Natural killer cell (primary cell): ENCODE data around the gene NCAM2. TPM values are rescaled to one million over a fixed set of nuclear protein-coding genes. Genes with fewer than 3 reads are reported as not detected.

Experiments used
- ATAC-seq, 3 donors: fragments of 150-1000 bp in 2 of 3; fragments of 200-7000 bp in 1 of 3; cut with Tn5 transposase; 1 replicate in 1 of 3; 2 replicates in 2 of 3; pipeline ENCODE4 v1.10.0; 2021; ENCODE audit warnings: mild to moderate bottlenecking in 2 of 3, moderate library complexity in 2 of 3
- DNase-seq, 2 donors: peaks; one replicate each; pipeline versions ENCODE4 v3.0.0 to v3.0.0-alpha.2; 2013 to 2021; ENCODE audit warnings: mixed read lengths in 1 of 2
- H3K27ac ChIP-seq: one replicate; pipeline ENCODE4 v1.5.1; 2013; ENCODE audit warnings: mild to moderate bottlenecking, low read length
- H3K27me3 ChIP-seq: one replicate; pipeline ENCODE4 v1.6.1; 2013; ENCODE audit warnings: low read length; ENCODE audit not compliant: control insufficient read depth, insufficient read depth
- H3K36me3 ChIP-seq: one replicate; pipeline ENCODE4 v1.6.1; 2013; ENCODE audit warnings: low read length; ENCODE audit not compliant: control insufficient read depth, insufficient read depth
- H3K4me1 ChIP-seq: one replicate; pipeline ENCODE4 v1.6.1; 2013; ENCODE audit warnings: low read length; ENCODE audit not compliant: control insufficient read depth, insufficient read depth
- H3K4me3 ChIP-seq: one replicate; pipeline ENCODE4 v1.5.1; 2013; ENCODE audit warnings: low read length
- H3K9me3 ChIP-seq: one replicate; pipeline ENCODE4 v1.6.1; 2013; ENCODE audit warnings: low read length; ENCODE audit not compliant: control insufficient read depth, insufficient read depth
- H3K27ac Mint-ChIP-seq, 2 donors: one replicate each; pipeline ENCODE4 v1.8.0; 2022; ENCODE audit warnings: mild to moderate bottlenecking in 2 of 2, mixed read lengths in 2 of 2, moderate library complexity in 1 of 2
- H3K27me3 Mint-ChIP-seq, 2 donors: one replicate each; pipeline ENCODE4 v1.8.0; 2022; ENCODE audit warnings: low read depth in 2 of 2, mixed read lengths in 2 of 2
- H3K36me3 Mint-ChIP-seq: one replicate; pipeline ENCODE4 v1.8.0; 2022; ENCODE audit warnings: mixed read lengths
- H3K4me1 Mint-ChIP-seq, 2 donors: one replicate each; pipeline ENCODE4 v1.8.0; 2022; ENCODE audit warnings: mixed read lengths in 2 of 2
- H3K4me3 Mint-ChIP-seq: one replicate; pipeline ENCODE4 v1.8.0; 2022; ENCODE audit warnings: mild to moderate bottlenecking, moderate library complexity, mixed read lengths
- H3K9me3 Mint-ChIP-seq, 2 donors: one replicate each; pipeline ENCODE4 v1.8.0; 2022; ENCODE audit warnings: mixed read lengths in 2 of 2
- CTCF ChIP-seq: fragments of 200-600 bp; IDR thresholded peaks from one replicate; pipeline ENCODE4 v1.8.0; 2022; ENCODE audit warnings: antibody characterized with exemption
- WGBS: methylation state at CpG from one replicate; pipeline ENCODE4 v1.1.7; 2013; ENCODE audit warnings: missing lambda C conversion rate; ENCODE audit not compliant: insufficient coverage; 5-methylcytosine and 5-hydroxymethylcytosine counted together
- intact Hi-C: fragments of 100-400 bp; cut with micrococcal nuclease; formaldehyde crosslinking; loops from one replicate; pipeline ENCODE4 v1.14.2; 2022
- total RNA-seq, 4 donors: library from RNA; stranded (reverse); fragments of 120-200 nt in 1 of 4; gene quantifications; one replicate each; pipeline versions ENCODE4 v1.2.3 to v1.2.4, GENCODE V29; 2013 to 2022

Gene NCAM2
- total RNA-seq, 3 donors from 2014 or later (not counting 1 experiment from before 2014, with no cell fraction given): not detected

GRCh38 chr21:21406921-21407320, 408.7 kb downstream of the NCAM2 start:
- no peaks in the 10 kb centered on the region for H3K27me3 ChIP-seq
- intact Hi-C loops: no loop called here
- H3K9me3 Mint-ChIP-seq: peaks cover 4 to 9% of the 10 kb centered on the region in 2 donors
- WGBS: no CpG with 5 or more reads among the region's 3 CpGs
- no peak for TF ChIP-seq CTCF
- no peaks in the 10 kb centered on the region for H3K4me1 Mint-ChIP-seq
- H3K4me3 ChIP-seq: no peak overlapping the region
- no peaks in the 10 kb centered on the region for H3K27me3 Mint-ChIP-seq
- ATAC-seq: no peak
- H3K27ac ChIP-seq: no peak overlapping the region
- H3K9me3 ChIP-seq: no peaks in the 10 kb centered on the region
- H3K36me3 ChIP-seq: no peaks in the 10 kb centered on the region
- no peaks in the 10 kb centered on the region for H3K4me1 ChIP-seq
- H3K4me3 Mint-ChIP-seq: no peak overlapping the region
- no peak for DNase-seq
- H3K36me3 Mint-ChIP-seq: peaks cover 7% of the 10 kb centered on the region
- H3K27ac Mint-ChIP-seq: no peak overlapping the region

DNA sequence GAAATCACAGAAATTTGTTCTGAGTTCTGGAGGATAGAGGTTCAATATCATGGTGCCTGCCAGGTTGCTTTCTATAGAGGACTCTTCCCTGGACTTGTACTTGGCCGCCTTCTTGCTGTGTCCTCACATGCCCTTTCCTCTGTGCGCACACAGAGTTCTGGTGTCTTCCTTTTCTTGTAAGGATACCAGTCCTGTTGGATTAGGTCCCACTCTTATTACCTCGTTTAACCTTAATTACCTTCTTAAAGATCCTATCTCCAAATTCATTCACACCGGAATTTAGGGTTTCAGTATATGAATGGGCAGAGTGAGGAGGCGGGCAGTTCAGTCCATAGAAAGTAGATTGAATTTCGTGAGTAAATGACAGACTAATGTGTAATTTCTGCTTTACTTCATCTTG, 413.9 kb downstream of the NCAM2 start:
- Histone ChIP-seq H3K36me3 (no peaks in the 10 kb centered on the region), H3K4me3 (no peak overlapping the region), H3K9me3 (no peaks in the 10 kb centered on the region), H3K27ac (no peak overlapping the region), H3K4me1 (no peaks in the 10 kb centered on the region), H3K27me3 (no peaks in the 10 kb centered on the region)
- Mint-ChIP-seq H3K9me3 (peaks cover 7 to 8% of the 10 kb centered on the region in 2 donors), H3K27me3 (no peaks in the 10 kb centered on the region), H3K4me1 (no peaks in the 10 kb centered on the region), H3K27ac (no peak overlapping the region), H3K4me3 (no peak overlapping the region), H3K36me3 (no peaks in the 10 kb centered on the region)
- intact Hi-C loops: no loop called here
- no peak for TF ChIP-seq CTCF
- WGBS: 92% methylated on average over 2 of the region's 6 CpGs
- no peak for DNase-seq
- no peak for ATAC-seq

DNA sequence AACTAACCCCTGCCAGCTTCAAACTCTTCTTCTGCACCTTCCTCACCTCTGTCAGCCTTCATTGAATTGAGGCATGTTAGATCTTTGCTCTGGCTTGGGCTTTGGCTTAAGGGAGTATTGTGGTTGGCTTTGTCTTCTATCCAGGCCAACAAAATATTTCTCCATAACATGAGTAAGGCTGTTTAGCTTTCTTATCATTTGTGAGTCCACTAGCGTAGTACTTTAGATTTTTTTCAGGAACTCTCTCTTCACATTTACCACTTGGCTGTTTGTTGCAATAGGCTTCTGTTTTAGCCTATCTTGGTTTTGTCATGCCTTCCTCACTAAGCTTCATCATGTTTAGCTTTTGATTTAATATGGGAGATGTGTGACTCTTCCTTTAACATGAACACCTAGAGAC, 417.5 kb downstream of the NCAM2 start:
- intact Hi-C loops: no loop called here
- no peak for TF ChIP-seq CTCF
- H3K4me3 ChIP-seq: no peak overlapping the region
- H3K27me3 ChIP-seq: no peaks in the 10 kb centered on the region
- H3K36me3 Mint-ChIP-seq: no peaks in the 10 kb centered on the region
- H3K4me3 Mint-ChIP-seq: no peak overlapping the region
- WGBS: 100% methylated on average over 1 of the region's 1 CpG
- H3K4me1 ChIP-seq: no peaks in the 10 kb centered on the region
- ATAC-seq: no peak
- H3K27me3 Mint-ChIP-seq: no peaks in the 10 kb centered on the region
- H3K27ac Mint-ChIP-seq: no peak overlapping the region
- H3K9me3 Mint-ChIP-seq: peaks cover 7 to 10% of the 10 kb centered on the region in 2 donors
- H3K9me3 ChIP-seq: no peaks in the 10 kb centered on the region
- no peaks in the 10 kb centered on the region for H3K36me3 ChIP-seq
- no peak overlapping the region for H3K27ac ChIP-seq
- no peak for DNase-seq
- H3K4me1 Mint-ChIP-seq: no peaks in the 10 kb centered on the region

GRCh38 chr21:21434944-21435343, 436.7 kb downstream of the NCAM2 start:
- DNase-seq: no peak
- no peaks in the 10 kb centered on the region for H3K4me1 ChIP-seq
- intact Hi-C loops: no loop called here
- H3K36me3 ChIP-seq: no peaks in the 10 kb centered on the region
- no peak for TF ChIP-seq CTCF
- H3K27me3 Mint-ChIP-seq: no peaks in the 10 kb centered on the region
- H3K4me1 Mint-ChIP-seq: no peaks in the 10 kb centered on the region
- H3K4me3 ChIP-seq: no peak overlapping the region
- H3K27ac Mint-ChIP-seq: no peak overlapping the region
- ATAC-seq: no peak
- 90% methylated on average over 1 of the region's 1 CpG for WGBS
- H3K4me3 Mint-ChIP-seq: no peak overlapping the region
- no peaks in the 10 kb centered on the region for H3K27me3 ChIP-seq
- no peaks in the 10 kb centered on the region for H3K9me3 ChIP-seq
- H3K36me3 Mint-ChIP-seq: no peaks in the 10 kb centered on the region
- H3K27ac ChIP-seq: no peak overlapping the region
- H3K9me3 Mint-ChIP-seq: peaks cover 3 to 6% of the 10 kb centered on the region in 2 donors
